HepG2 (cell line): ENCODE data around the gene PTEN. TPM values are rescaled to one million over a fixed set of nuclear protein-coding genes. Genes with fewer than 3 reads are reported as not detected.

ENCODE experiments used
- CBX5 ChIP-seq: sonication (generic); formaldehyde crosslinking; IDR thresholded peaks from 2 replicates; pipeline ENCODE4 v1.4.0; 2020; ENCODE audit warnings: missing genetic modification reagents, borderline replicate concordance
- ELF3 ChIP-seq: IDR thresholded peaks from 2 replicates; pipeline ENCODE4 v1.6.1; 2016; ENCODE audit warnings: missing genetic modification reagents, missing compliant biosample characterization
- PAWR ChIP-seq: sonication (generic); formaldehyde crosslinking; IDR thresholded peaks from 2 replicates; pipeline ENCODE4 v1.4.0; 2020; ENCODE audit warnings: missing genetic modification reagents, mild to moderate bottlenecking, borderline replicate concordance
- SIN3A ChIP-seq: IDR thresholded peaks from 2 replicates; pipeline ENCODE4 v1.6.1; 2011; ENCODE audit warnings: low read depth, mild to moderate bottlenecking, control low read depth, low read length, borderline replicate concordance
- SP2 ChIP-seq: sonication (generic); formaldehyde crosslinking; IDR thresholded peaks from 2 replicates; pipeline ENCODE4 v1.5.1; 2020; ENCODE audit warnings: mild to moderate bottlenecking, missing genetic modification reagents
- ZNF460 ChIP-seq: sonication (generic); formaldehyde crosslinking; IDR thresholded peaks from 2 replicates; pipeline ENCODE4 v1.5.1; 2020; ENCODE audit warnings: missing genetic modification reagents, mild to moderate bottlenecking, borderline replicate concordance
- ZNF564 ChIP-seq: sonication (generic); formaldehyde crosslinking; IDR thresholded peaks from 2 replicates; pipeline ENCODE4 v1.8.1; 2023; ENCODE audit warnings: mild to moderate bottlenecking, missing genetic modification reagents
- ZNF589 ChIP-seq: sonication (generic); formaldehyde crosslinking; conservative IDR thresholded peaks from 2 replicates; pipeline ENCODE4 v1.8.0; 2022; ENCODE audit warnings: mild to moderate bottlenecking, moderate library complexity, missing genetic modification reagents
- ZNF7 ChIP-seq: IDR thresholded peaks from 2 replicates; pipeline ENCODE4 v1.6.1; 2016; ENCODE audit warnings: missing biosample characterization, missing genetic modification reagents
- ZNF761 ChIP-seq: sonication (generic); formaldehyde crosslinking; conservative IDR thresholded peaks from 2 replicates; pipeline ENCODE4 v1.4.0; 2020; ENCODE audit warnings: mild to moderate bottlenecking, missing genetic modification reagents
- polyA plus RNA-seq, 8 experiments: library from polyadenylated mRNA; depleted of rRNA in 3 of 8; stranded (reverse) in 7 of 8; unstranded in 1 of 8; fragments of >200 nt; fragmentation: Illumina TruSeq in 4 of 8; extraction: Trizol in 4 of 8; gene quantifications; 2 replicates each; pipeline versions ENCODE4 v1.2.1 to v1.2.3, GENCODE V29; 2011 to 2016; ENCODE audit warnings: low read depth in 4 of 8, missing spikeins in 1 of 8, mixed read lengths in 1 of 8; ENCODE audit not compliant: insufficient read depth in 1 of 8
- total RNA-seq, 5 experiments: library from RNA; depleted of rRNA; stranded (reverse); fragments of >200 nt; fragmentation: Illumina TruSeq; extraction: Trizol; gene quantifications; 2 replicates each; pipeline ENCODE4 v1.2.3, GENCODE V29; 2016; ENCODE audit warnings: low read depth in 1 of 5
- TF ChIP-seq, protein P1 (sequence below): sonication (generic); formaldehyde crosslinking; IDR thresholded peaks from 2 replicates; pipeline ENCODE4 v1.4.0; 2020; ENCODE audit warnings: mild to moderate bottlenecking, low read depth, missing genetic modification reagents
- TF ChIP-seq, protein P2 (sequence below): sonication (generic); formaldehyde crosslinking; IDR thresholded peaks from 2 replicates; pipeline ENCODE4 v1.4.0; 2020; ENCODE audit warnings: mild to moderate bottlenecking, missing genetic modification reagents
- TF ChIP-seq, protein P3 (sequence below): sonication (generic); formaldehyde crosslinking; IDR thresholded peaks from 2 replicates; pipeline ENCODE4 v1.4.0; 2020; ENCODE audit warnings: mild to moderate bottlenecking, missing genetic modification reagents
- TF ChIP-seq, protein P4 (sequence below), 2 experiments: fragments of 450-650 bp in 1 of 2; sonication (generic) in 1 of 2; formaldehyde crosslinking; IDR thresholded peaks; 2 replicates each; pipeline versions ENCODE4 v1.5.0 to v1.8.0; 2020 to 2022; ENCODE audit warnings: mild to moderate bottlenecking in 1 of 2, missing genetic modification reagents in 1 of 2
- TF ChIP-seq, protein P5 (sequence below): sonication (generic); formaldehyde crosslinking; IDR thresholded peaks from 2 replicates; pipeline ENCODE4 v1.4.0; 2020; ENCODE audit warnings: mild to moderate bottlenecking, missing genetic modification reagents

Gene PTEN
- total and polyA plus RNA-seq, 2 of the 13 experiments (the other 11 are each of a cell fraction or from before 2014, with no cell fraction given) = 30.3 to 61.3 TPM

DNA sequence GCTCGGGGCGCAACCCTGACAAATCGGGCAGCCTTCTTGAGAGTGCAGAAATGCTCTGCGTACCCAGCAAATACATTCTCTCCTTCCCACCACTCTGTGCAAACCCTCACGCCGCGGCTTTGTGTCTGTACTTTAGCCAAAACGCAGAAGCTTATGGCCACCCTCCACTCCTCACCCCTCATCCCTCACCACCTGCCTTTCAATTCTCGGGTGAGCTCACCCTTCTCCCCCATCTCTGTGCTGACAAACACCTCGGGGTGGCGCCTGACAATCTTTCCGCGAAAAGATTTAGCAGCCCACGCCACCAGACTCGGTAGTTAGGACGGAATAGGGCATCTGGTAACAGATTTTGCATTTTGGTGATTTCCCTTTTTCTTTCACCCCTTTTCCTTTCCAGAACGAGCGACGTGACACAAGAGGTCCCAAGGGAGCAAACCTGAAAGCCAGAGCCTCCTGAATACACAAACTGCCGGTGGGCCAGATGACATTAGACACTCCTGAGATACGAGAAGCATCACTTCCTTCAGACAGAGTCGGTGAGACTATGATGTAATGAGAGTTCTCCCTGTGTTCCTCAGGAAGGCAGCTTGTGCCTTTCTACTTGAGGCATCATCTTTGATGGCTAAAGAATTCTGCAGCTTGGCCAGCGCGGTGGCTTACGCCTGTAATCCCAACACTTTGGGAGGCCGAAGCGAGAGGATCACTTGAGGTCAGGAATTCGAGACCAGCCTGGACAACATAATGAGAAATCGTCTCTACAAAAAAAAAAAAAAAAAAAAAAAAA is 44.7 kb upstream of the PTEN start (continued):
- TF ChIP-seq, protein P1, sequence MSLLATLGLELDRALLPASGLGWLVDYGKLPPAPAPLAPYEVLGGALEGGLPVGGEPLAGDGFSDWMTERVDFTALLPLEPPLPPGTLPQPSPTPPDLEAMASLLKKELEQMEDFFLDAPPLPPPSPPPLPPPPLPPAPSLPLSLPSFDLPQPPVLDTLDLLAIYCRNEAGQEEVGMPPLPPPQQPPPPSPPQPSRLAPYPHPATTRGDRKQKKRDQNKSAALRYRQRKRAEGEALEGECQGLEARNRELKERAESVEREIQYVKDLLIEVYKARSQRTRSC (CRISPR knock-in tag) = 0 out of 2 replicates have a peak, but pooled peaks have one; percentile 18
- TF ChIP-seq SIN3A (0 out of 2 replicates have a peak, but pooled peaks have one; percentile 17), ZNF7 (CRISPR knock-in tag) (no peak), ZNF761 (CRISPR knock-in tag) (peak; percentile 15; the same call in 1 of the 2 replicates), ZNF589 (CRISPR knock-in tag) (peak; percentile 49; the same call in 1 of the 2 replicates), ELF3 (0 out of 2 replicates have a peak, but pooled peaks have one; percentile 13), ZNF460 (CRISPR knock-in tag) (no peak), SP2 (peak; percentile 29; the same call in 1 of the 2 replicates), PAWR (CRISPR knock-in tag) (no peak), ZNF564 (CRISPR knock-in tag) (0 out of 2 replicates have a peak, but pooled peaks have one; percentile 36), CBX5 (CRISPR knock-in tag) (no peak)
- TF ChIP-seq, protein P2, sequence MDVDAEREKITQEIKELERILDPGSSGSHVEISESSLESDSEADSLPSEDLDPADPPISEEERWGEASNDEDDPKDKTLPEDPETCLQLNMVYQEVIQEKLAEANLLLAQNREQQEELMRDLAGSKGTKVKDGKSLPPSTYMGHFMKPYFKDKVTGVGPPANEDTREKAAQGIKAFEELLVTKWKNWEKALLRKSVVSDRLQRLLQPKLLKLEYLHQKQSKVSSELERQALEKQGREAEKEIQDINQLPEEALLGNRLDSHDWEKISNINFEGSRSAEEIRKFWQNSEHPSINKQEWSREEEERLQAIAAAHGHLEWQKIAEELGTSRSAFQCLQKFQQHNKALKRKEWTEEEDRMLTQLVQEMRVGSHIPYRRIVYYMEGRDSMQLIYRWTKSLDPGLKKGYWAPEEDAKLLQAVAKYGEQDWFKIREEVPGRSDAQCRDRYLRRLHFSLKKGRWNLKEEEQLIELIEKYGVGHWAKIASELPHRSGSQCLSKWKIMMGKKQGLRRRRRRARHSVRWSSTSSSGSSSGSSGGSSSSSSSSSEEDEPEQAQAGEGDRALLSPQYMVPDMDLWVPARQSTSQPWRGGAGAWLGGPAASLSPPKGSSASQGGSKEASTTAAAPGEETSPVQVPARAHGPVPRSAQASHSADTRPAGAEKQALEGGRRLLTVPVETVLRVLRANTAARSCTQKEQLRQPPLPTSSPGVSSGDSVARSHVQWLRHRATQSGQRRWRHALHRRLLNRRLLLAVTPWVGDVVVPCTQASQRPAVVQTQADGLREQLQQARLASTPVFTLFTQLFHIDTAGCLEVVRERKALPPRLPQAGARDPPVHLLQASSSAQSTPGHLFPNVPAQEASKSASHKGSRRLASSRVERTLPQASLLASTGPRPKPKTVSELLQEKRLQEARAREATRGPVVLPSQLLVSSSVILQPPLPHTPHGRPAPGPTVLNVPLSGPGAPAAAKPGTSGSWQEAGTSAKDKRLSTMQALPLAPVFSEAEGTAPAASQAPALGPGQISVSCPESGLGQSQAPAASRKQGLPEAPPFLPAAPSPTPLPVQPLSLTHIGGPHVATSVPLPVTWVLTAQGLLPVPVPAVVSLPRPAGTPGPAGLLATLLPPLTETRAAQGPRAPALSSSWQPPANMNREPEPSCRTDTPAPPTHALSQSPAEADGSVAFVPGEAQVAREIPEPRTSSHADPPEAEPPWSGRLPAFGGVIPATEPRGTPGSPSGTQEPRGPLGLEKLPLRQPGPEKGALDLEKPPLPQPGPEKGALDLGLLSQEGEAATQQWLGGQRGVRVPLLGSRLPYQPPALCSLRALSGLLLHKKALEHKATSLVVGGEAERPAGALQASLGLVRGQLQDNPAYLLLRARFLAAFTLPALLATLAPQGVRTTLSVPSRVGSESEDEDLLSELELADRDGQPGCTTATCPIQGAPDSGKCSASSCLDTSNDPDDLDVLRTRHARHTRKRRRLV (CRISPR knock-in tag) = no peak
- TF ChIP-seq, protein P3, sequence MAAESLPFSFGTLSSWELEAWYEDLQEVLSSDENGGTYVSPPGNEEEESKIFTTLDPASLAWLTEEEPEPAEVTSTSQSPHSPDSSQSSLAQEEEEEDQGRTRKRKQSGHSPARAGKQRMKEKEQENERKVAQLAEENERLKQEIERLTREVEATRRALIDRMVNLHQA = no peak
- TF ChIP-seq, protein P4, sequence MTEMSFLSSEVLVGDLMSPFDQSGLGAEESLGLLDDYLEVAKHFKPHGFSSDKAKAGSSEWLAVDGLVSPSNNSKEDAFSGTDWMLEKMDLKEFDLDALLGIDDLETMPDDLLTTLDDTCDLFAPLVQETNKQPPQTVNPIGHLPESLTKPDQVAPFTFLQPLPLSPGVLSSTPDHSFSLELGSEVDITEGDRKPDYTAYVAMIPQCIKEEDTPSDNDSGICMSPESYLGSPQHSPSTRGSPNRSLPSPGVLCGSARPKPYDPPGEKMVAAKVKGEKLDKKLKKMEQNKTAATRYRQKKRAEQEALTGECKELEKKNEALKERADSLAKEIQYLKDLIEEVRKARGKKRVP (CRISPR knock-in tag; IDR thresholded peaks at IDR 0.05) = peak in 1 of 2 experiments; percentile 19; a peak in 1 of 4 replicates
- TF ChIP-seq, protein P5, sequence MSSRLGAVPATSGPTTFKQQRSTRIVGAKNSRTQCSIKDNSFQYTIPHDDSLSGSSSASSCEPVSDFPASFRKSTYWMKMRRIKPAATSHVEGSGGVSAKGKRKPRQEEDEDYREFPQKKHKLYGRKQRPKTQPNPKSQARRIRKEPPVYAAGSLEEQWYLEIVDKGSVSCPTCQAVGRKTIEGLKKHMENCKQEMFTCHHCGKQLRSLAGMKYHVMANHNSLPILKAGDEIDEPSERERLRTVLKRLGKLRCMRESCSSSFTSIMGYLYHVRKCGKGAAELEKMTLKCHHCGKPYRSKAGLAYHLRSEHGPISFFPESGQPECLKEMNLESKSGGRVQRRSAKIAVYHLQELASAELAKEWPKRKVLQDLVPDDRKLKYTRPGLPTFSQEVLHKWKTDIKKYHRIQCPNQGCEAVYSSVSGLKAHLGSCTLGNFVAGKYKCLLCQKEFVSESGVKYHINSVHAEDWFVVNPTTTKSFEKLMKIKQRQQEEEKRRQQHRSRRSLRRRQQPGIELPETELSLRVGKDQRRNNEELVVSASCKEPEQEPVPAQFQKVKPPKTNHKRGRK (CRISPR knock-in tag) = no peak
